GM12891 (cell line): Measurements from ENCODE around the gene OR6S1.

ENCODE experiments used
- POLR2A ChIP-seq: IDR thresholded peaks from 2 replicates; pipeline ENCODE4 v1.6.1; 2011; ENCODE audit warnings: low read depth, low read length, control low read depth
- SPI1 ChIP-seq: IDR thresholded peaks from 2 replicates; pipeline ENCODE4 v1.6.1; 2011; ENCODE audit warnings: low read depth, low read length, control low read depth

DNA sequence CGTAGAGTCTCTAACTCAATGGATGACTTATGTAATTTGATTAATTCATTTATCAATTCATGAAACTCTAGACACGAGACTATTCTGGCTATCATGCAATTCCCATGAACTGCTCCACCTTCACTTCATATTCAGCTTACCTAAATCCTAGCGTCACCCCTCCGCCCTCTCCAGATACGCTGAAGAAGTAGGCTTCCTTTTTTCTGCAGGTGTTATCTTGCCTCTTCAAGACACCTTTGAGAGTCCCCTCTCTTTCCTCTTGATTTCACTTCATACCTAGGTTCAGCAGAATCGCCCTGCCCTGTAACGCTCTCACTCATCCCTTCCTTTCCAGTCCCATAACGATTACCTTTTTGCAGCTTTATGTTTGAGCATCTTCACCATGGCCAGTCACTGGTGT lies 38.9 kb upstream of the OR6S1 start:
- TF ChIP-seq POLR2A: no peak
- TF ChIP-seq SPI1: no peak
